GM12891 (cell line): ENCODE data around the gene GPR179.

Experiments used
- POLR2A ChIP-seq: IDR thresholded peaks from 2 replicates; pipeline ENCODE4 v1.6.1; 2011; ENCODE audit warnings: low read depth, low read length, control low read depth
- POLR2AphosphoS5 ChIP-seq: IDR thresholded peaks from 2 replicates; pipeline ENCODE4 v1.6.1; 2011; ENCODE audit warnings: low read depth, low read length, control low read depth
- SPI1 ChIP-seq: IDR thresholded peaks from 2 replicates; pipeline ENCODE4 v1.6.1; 2011; ENCODE audit warnings: low read depth, low read length, control low read depth
- TAF1 ChIP-seq: IDR thresholded peaks from 2 replicates; pipeline ENCODE4 v1.6.1; 2011; ENCODE audit warnings: low read depth, low read length, control low read depth

GRCh38 chr17:38343608-38344419, at the start of gene GPR179:
- TF ChIP-seq POLR2A, result no peak
- TF ChIP-seq POLR2AphosphoS5, result no peak
- no peak for TF ChIP-seq TAF1
- TF ChIP-seq SPI1, result no peak
